ENCODE measurements around the gene LYPD3. TPM values are rescaled to one million over a fixed set of nuclear protein-coding genes. Genes with fewer than 3 reads are reported as not detected.

Gene LYPD3
- total and polyA plus RNA-seq, 2 donors (not counting 3 experiments of a cell fraction or from before 2014, with no cell fraction given) = 0.52 TPM; not detected in 1

DNA sequence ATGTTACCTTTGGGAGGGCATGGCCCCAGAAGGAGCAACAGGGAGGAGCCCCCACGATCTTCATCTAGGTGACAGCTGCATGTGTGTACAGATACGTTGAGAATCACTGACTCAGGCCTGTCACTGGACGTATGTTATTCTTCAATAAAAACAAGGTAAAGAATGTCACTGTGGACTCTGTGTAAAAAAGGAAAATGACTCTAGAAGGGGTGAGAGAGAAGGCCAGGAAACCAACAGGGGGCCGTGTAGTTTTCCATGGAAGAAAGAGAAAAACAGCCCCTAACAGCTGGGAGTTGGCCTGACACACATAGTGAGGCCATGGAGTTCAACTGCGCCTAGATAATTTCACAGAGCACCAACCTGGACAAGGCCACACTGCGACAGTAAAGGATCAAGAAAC lies 1.9 kb upstream of the LYPD3 start:
- no peak overlapping the region for H3K4me2 ChIP-seq (ENCODE audit: insufficient read depth, low read length)
- H3K9me3 ChIP-seq (replicated peaks; ENCODE audit: control insufficient read depth, insufficient read depth, low read length) = no peaks in the 10 kb centered on the region
- BruUV-seq (replicated peaks) = no TSS peak
- H3K27me3 ChIP-seq (ENCODE audit: control insufficient read depth in 2 of 2, insufficient read depth in 2 of 2, low read length in 2 of 2) = no peaks in the 10 kb centered on the region
- no peak overlapping the region for H3K9ac ChIP-seq (replicated peaks; ENCODE audit: extremely low read depth, insufficient read depth, low read length)
- dilution Hi-C loops (cut with MboI; ENCODE audit: extremely low pct_ligation_motif_present, low sequenced_read_pairs) (no loop called here), intact Hi-C loops (cut with micrococcal nuclease) (no loop called here)
- peak overlapping the region; percentile 82 for H2AFZ ChIP-seq (ENCODE audit: low read depth, low read length)
- peak overlapping the region; percentile 47 for H3K27ac ChIP-seq (ENCODE audit: insufficient read depth, low read depth, low read length)
- no peak for DNase-seq (ENCODE audit: low read depth, low spot score)
- no peaks in the 10 kb centered on the region for H3K9me1 ChIP-seq (replicated peaks; ENCODE audit: control insufficient read depth, extremely low read depth, insufficient read depth, low read length)
- peaks cover 23% of the 10 kb centered on the region for H3K4me1 ChIP-seq (ENCODE audit: control insufficient read depth, extremely low read depth, insufficient read depth, low read length)
- TF ChIP-seq, protein P1, sequence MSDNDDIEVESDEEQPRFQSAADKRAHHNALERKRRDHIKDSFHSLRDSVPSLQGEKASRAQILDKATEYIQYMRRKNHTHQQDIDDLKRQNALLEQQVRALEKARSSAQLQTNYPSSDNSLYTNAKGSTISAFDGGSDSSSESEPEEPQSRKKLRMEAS (IDR thresholded peaks at IDR 0.05; ENCODE audit: insufficient read depth, insufficient read length) = no peak
- TF ChIP-seq POLR2AphosphoS5 (IDR thresholded peaks at IDR 0.05; ENCODE audit: insufficient read depth, low read depth, low read length) = no peak
- TF ChIP-seq FOS (IDR thresholded peaks at IDR 0.05; ENCODE audit: borderline replicate concordance, insufficient read depth, low read length) = no peak
- TF ChIP-seq JUN (IDR thresholded peaks at IDR 0.05; ENCODE audit: borderline replicate concordance, insufficient read depth, insufficient read length, low read depth) = no peak
- no peak for TF ChIP-seq MYC (IDR thresholded peaks at IDR 0.05; ENCODE audit: low read depth, low read length)
- TF ChIP-seq, protein P2, sequence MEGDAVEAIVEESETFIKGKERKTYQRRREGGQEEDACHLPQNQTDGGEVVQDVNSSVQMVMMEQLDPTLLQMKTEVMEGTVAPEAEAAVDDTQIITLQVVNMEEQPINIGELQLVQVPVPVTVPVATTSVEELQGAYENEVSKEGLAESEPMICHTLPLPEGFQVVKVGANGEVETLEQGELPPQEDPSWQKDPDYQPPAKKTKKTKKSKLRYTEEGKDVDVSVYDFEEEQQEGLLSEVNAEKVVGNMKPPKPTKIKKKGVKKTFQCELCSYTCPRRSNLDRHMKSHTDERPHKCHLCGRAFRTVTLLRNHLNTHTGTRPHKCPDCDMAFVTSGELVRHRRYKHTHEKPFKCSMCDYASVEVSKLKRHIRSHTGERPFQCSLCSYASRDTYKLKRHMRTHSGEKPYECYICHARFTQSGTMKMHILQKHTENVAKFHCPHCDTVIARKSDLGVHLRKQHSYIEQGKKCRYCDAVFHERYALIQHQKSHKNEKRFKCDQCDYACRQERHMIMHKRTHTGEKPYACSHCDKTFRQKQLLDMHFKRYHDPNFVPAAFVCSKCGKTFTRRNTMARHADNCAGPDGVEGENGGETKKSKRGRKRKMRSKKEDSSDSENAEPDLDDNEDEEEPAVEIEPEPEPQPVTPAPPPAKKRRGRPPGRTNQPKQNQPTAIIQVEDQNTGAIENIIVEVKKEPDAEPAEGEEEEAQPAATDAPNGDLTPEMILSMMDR (IDR thresholded peaks at IDR 0.05; ENCODE audit: extremely low read depth in 1 of 2, insufficient read depth in 1 of 2, low read depth in 1 of 2, low read length in 2 of 2) = no peak
- TF ChIP-seq GATA2 (IDR thresholded peaks at IDR 0.05; ENCODE audit: insufficient read depth, insufficient read length, low read depth, low read length) = no peak
- TF ChIP-seq POLR2A (IDR thresholded peaks at IDR 0.05; ENCODE audit: low read depth, low read length) = no peak
- TF ChIP-seq EZH2 (IDR thresholded peaks at IDR 0.05; ENCODE audit: borderline replicate concordance, low read depth, low read length, severe bottlenecking) = no peak
- FAIRE-seq = peak; percentile 62
- ChIA-PET CTCF (interaction anchor here (0.8 to 1.8 kb wide), 3 partner anchors 20 to 53 kb away, joined by 3 to 10 read pairs (median 7); no protein-coding TSS in a partner anchor), POLR2A (no interaction called here)
- no peaks in the 10 kb centered on the region for H3K36me3 ChIP-seq (ENCODE audit: control insufficient read depth in 2 of 2, extremely low read depth in 1 of 2, insufficient read depth in 2 of 2, low read length in 2 of 2)
- no peak overlapping the region for H3K4me3 ChIP-seq (replicated peaks in 1 of 3; ENCODE audit: insufficient read depth in 1 of 3, low read depth in 1 of 3, low read length in 3 of 3)
- no peaks in the 10 kb centered on the region for H3K79me2 ChIP-seq (ENCODE audit: control insufficient read depth, insufficient read depth, low read length)
- no peaks in the 10 kb centered on the region for H4K20me1 ChIP-seq (replicated peaks; ENCODE audit: control insufficient read depth, extremely low read depth, insufficient read depth, low read length)

All from endothelial cell of umbilical vein (primary cell).